Measurements from ENCODE around the gene RHBG.
A peak's percentile ranks its signal among the peaks of the same experiment; 100 is the strongest.
"Not testable (repeated sequence)": the region's sequence is repeated elsewhere in the genome, so short reads cannot be mapped to it uniquely, and the experiment has no call there.

RHBG gene

GRCh38 chr1:156360534-156360933, 8.5 kb upstream of the RHBG start:
- no peak for DNase-seq

- DNase-seq, result no peak
These were observed 3.3 kb upstream of the RHBG start for GRCh38 chr1:156365754-156366153.

GRCh38 chr1:156366378-156367166, 2.4 kb upstream of the RHBG start:
- no peak for DNase-seq

GRCh38 chr1:156367383-156368156, 1.4 kb upstream of the RHBG start:
- DNase-seq, result no peak

- no peak for DNase-seq
These were observed 803 bp upstream of the RHBG start for GRCh38 chr1:156368157-156368658.

GRCh38 chr1:156369685-156370286, 775 bp downstream of the RHBG start:
- DNase-seq, result not testable (repeated sequence)

- DNase-seq, result no peak
These were observed 2.7 kb downstream of the RHBG start for GRCh38 chr1:156371553-156372264.

- DNase-seq, result no peak
These were observed 3.2 kb downstream of the RHBG start for GRCh38 chr1:156372265-156372586.

GRCh38 chr1:156372876-156373275, 3.9 kb downstream of the RHBG start:
- DNase-seq, result no peak

GRCh38 chr1:156373546-156373945, 4.5 kb downstream of the RHBG start:
- DNase-seq, result no peak

- no peak for DNase-seq
These were observed 7.1 kb downstream of the RHBG start for GRCh38 chr1:156376146-156376545.

- DNase-seq, result no peak
These were observed 8.2 kb downstream of the RHBG start for GRCh38 chr1:156376958-156377919.

- DNase-seq, result no peak
These were observed 9.5 kb downstream of the RHBG start for GRCh38 chr1:156378557-156378956.

- DNase-seq, result no peak
These were observed 10.6 kb downstream of the RHBG start for GRCh38 chr1:156379420-156380165.

- DNase-seq, result no peak
These were observed 13.6 kb downstream of the RHBG start for GRCh38 chr1:156382561-156382960.

GRCh38 chr1:156383023-156383422, 14.0 kb downstream of the RHBG start:
- peak; percentile 64 for DNase-seq

- no peak for DNase-seq
These were observed 15.0 kb downstream of the RHBG start for GRCh38 chr1:156384007-156384406.

- no peak for DNase-seq
These were observed 15.6 kb downstream of the RHBG start for GRCh38 chr1:156384658-156385057.

GRCh38 chr1:156385534-156386031, 16.6 kb downstream of the RHBG start:
- DNase-seq, result peak; percentile 81

- no peak for DNase-seq
These were observed 17.3 kb downstream of the RHBG start for GRCh38 chr1:156386134-156386901.

Measured in CD4-positive, alpha-beta T cell treated with Interleukin-17A for 4 hours (primary cell).